KMS-11 (cell line): Measurements from ENCODE around the gene CEP41.

Source experiments
- H2AFZ ChIP-seq: fragments of 200-600 bp; sonication (generic); 2 replicates; pipeline ENCODE4 v1.6.1; 2016; ENCODE audit warnings: antibody characterized with exemption, mixed run types, low read depth
- H3K27ac ChIP-seq: fragments of 200-600 bp; sonication (generic); 2 replicates; pipeline ENCODE4 v1.6.1; 2016; ENCODE audit warnings: mild to moderate bottlenecking, mixed run types
- H3K27me3 ChIP-seq: fragments of 200-600 bp; sonication (generic); 2 replicates; pipeline ENCODE4 v1.6.1; 2017; ENCODE audit warnings: mild to moderate bottlenecking, low read depth, mixed run types, moderate library complexity; ENCODE audit not compliant: insufficient read depth
- H3K36me3 ChIP-seq: fragments of 200-600 bp; sonication (generic); 2 replicates; pipeline ENCODE4 v1.6.1; 2017; ENCODE audit warnings: mild to moderate bottlenecking, mixed run types; ENCODE audit not compliant: insufficient read depth
- H3K4me1 ChIP-seq: fragments of 200-600 bp; sonication (generic); 2 replicates; pipeline ENCODE4 v1.6.1; 2016; ENCODE audit warnings: mild to moderate bottlenecking, low read depth, mixed run types; ENCODE audit not compliant: poor library complexity, severe bottlenecking
- H3K4me2 ChIP-seq: fragments of 200-600 bp; sonication (generic); 2 replicates; pipeline ENCODE4 v1.7.0; 2016; ENCODE audit warnings: mild to moderate bottlenecking, mixed run types
- H3K4me3 ChIP-seq: fragments of 200-600 bp; sonication (generic); IDR thresholded peaks from 2 replicates; pipeline ENCODE4 v1.6.1; 2017; ENCODE audit warnings: low read depth, low read length, mixed read lengths; ENCODE audit not compliant: insufficient read depth
- H3K79me2 ChIP-seq: fragments of 200-600 bp; sonication (generic); 2 replicates; pipeline ENCODE4 v1.6.1; 2016; ENCODE audit warnings: low read depth, mixed run types; ENCODE audit not compliant: insufficient read depth
- H3K9ac ChIP-seq: fragments of 200-600 bp; sonication (generic); 2 replicates; pipeline ENCODE4 v1.6.1; 2016; ENCODE audit warnings: mild to moderate bottlenecking, mixed run types
- H4K20me1 ChIP-seq: fragments of 200-600 bp; sonication (generic); 2 replicates; pipeline ENCODE4 v1.6.1; 2016; ENCODE audit warnings: mild to moderate bottlenecking, mixed run types; ENCODE audit not compliant: insufficient read depth
- TF ChIP-seq, protein P1 (sequence below): fragments of 200-600 bp; sonication (generic); conservative IDR thresholded peaks from 2 replicates; pipeline ENCODE4 v1.6.1; 2017; ENCODE audit warnings: low read depth, mild to moderate bottlenecking, antibody characterized with exemption, low read length, moderate library complexity, mixed read lengths

CEP41 gene

DNA sequence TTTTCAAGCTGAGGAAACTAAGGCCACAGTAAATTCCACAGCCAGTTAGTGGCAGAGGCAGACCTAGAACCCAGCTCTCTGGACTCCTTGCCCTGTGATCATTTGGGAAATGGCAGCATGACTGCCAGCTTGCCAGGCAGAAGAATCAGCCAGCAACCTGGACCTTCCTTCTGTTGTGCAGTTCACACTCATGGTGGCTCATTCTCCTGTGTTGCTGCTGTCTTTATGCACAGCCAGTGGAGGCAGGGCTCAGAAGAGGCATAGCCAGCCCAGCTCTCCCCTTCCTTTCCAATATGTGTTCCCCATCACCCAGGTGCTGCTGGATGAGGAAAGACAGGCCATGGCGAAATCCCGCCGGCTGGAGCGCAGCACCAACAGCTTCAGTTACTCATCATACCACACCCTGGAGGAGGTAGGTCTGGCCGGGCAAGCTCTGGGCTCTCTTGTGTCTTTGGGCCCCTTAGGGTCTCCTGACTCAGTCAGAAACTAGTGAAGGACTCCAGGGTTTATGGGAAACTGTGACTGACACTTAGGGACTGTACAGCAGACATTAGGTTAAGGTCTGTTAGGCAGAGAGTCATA, 81.4 kb downstream of the CEP41 start:
- Histone ChIP-seq H2AFZ (no peak overlapping the region), H3K4me1 (no peaks in the 10 kb centered on the region), H4K20me1 (no peaks in the 10 kb centered on the region), H3K4me3 (no peak overlapping the region), H3K36me3 (no peaks in the 10 kb centered on the region), H3K27me3 (no peaks in the 10 kb centered on the region), H3K4me2 (no peak overlapping the region), H3K27ac (no peak overlapping the region), H3K79me2 (no peaks in the 10 kb centered on the region), H3K9ac (no peak overlapping the region)
- TF ChIP-seq, protein P1, sequence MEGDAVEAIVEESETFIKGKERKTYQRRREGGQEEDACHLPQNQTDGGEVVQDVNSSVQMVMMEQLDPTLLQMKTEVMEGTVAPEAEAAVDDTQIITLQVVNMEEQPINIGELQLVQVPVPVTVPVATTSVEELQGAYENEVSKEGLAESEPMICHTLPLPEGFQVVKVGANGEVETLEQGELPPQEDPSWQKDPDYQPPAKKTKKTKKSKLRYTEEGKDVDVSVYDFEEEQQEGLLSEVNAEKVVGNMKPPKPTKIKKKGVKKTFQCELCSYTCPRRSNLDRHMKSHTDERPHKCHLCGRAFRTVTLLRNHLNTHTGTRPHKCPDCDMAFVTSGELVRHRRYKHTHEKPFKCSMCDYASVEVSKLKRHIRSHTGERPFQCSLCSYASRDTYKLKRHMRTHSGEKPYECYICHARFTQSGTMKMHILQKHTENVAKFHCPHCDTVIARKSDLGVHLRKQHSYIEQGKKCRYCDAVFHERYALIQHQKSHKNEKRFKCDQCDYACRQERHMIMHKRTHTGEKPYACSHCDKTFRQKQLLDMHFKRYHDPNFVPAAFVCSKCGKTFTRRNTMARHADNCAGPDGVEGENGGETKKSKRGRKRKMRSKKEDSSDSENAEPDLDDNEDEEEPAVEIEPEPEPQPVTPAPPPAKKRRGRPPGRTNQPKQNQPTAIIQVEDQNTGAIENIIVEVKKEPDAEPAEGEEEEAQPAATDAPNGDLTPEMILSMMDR, result no peak

DNA sequence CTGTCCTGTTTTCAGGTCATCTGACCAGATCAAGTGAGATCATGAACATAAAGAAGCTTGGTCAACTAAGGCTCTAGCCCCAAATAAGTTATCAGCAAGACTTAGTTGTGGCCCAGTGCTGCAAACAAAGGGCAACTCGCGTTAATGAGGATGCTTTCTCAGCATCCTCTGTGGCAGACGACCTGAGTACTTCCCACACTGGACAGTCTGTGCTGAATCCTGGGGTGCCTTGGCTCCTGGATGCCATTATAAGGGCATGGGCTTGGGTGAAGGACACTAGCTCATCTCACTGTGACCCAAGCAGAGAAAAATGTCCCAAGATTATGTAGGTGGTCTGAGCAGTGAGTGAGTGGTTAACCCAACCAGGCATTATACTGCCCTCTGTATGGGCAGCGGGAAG, 82.3 kb downstream of the CEP41 start:
- Histone ChIP-seq H3K27ac (no peak overlapping the region), H2AFZ (no peak overlapping the region)
- TF ChIP-seq, protein P1, result no peak

DNA sequence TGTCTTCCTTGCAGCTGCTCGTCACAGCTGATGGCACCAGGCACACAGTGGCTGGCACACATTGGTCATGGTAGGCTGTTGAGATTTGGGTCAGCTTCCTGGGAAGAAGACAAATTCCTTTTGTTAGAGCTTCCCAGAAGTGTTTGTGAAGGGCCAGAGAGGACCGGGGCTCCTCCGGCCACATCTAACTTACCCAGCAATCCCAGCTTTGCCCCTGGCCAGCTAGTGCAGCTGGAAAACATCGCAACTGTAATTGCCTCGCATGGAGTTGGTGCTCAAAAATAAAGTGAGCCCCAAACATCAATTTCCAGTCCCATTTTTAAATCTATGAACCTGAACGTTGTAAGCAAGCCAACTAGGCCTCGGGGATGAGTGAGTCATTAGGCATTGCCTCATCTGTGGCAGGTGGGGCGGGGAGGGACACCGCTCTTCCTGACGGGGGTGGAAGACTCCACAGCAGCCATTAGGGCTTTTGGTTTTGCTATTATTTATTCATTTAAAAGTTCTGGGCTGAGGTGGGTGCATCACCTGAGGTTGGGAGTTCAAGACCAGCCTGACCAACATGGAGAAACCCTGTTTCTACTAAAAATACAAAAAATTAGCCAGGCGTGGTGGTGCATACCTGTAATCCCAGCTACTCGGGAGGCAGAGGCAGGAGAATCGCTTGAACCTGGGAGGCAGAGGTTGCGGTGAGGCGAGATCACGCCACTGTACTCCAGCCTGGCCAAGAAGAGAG, 83.8 kb downstream of the CEP41 start:
- no peak overlapping the region for H3K27ac ChIP-seq
- H3K36me3 ChIP-seq, result no peaks in the 10 kb centered on the region
- H2AFZ ChIP-seq, result no peak overlapping the region
- H4K20me1 ChIP-seq, result no peaks in the 10 kb centered on the region
- TF ChIP-seq, protein P1, result no peak
- H3K4me2 ChIP-seq, result no peak overlapping the region
- no peaks in the 10 kb centered on the region for H3K27me3 ChIP-seq
- no peaks in the 10 kb centered on the region for H3K4me1 ChIP-seq
- H3K79me2 ChIP-seq, result no peaks in the 10 kb centered on the region
- no peak overlapping the region for H3K4me3 ChIP-seq
- no peak overlapping the region for H3K9ac ChIP-seq

More for the DNA sequence above, 82.3 kb downstream of the CEP41 start:
- no peaks in the 10 kb centered on the region for H3K27me3 ChIP-seq
- H3K79me2 ChIP-seq, result no peaks in the 10 kb centered on the region
- H3K9ac ChIP-seq, result no peak overlapping the region
- no peak overlapping the region for H3K4me2 ChIP-seq
- no peaks in the 10 kb centered on the region for H3K4me1 ChIP-seq
- no peaks in the 10 kb centered on the region for H4K20me1 ChIP-seq
- H3K36me3 ChIP-seq, result no peaks in the 10 kb centered on the region
- no peak overlapping the region for H3K4me3 ChIP-seq

DNA sequence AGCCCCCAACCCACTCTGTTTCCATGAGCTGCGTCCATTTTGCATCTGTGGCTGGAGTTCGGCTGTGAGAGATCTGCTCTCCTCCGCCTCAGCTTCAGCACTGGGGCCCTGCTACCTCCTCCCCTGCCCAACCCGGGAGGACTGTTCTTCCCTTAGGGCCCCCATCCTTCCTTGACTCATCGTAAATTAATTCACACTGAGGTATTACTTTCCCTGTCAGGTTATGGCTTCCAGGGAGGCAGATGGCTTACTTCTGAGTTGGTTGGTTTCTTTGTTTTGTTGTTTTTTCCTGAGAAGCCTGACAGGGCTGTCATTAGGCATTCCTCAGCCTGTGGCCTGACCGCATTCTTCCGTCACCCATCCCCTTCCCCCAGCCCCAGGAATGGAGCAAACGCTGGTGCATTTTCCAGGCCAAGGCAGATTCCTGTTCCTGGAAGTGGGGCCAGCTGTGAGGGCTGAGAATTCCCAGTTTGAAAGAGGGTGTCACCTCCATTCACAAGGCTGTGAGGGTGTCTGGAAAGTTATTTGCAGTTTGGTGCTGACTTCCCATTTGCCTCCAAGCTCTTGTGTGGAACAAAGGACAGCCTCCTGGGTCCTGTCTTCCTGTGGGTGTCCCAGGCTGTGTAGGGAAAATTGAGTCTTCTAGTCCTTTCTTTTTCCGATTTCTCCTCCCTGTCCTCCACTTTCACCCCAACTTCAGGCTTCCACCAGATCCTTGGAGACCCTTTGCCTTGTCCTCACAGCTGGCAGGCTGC, 84.5 kb downstream of the CEP41 start:
- Histone ChIP-seq H3K4me2 (no peak overlapping the region), H2AFZ (no peak overlapping the region), H3K27ac (no peak overlapping the region), H3K79me2 (no peaks in the 10 kb centered on the region), H3K9ac (no peak overlapping the region), H4K20me1 (no peaks in the 10 kb centered on the region), H3K36me3 (no peaks in the 10 kb centered on the region), H3K4me1 (no peaks in the 10 kb centered on the region), H3K27me3 (no peaks in the 10 kb centered on the region), H3K4me3 (no peak overlapping the region)
- TF ChIP-seq, protein P1, result no peak
